ENCODE measurements around the gene TOMM34.

Gene TOMM34

DNA sequence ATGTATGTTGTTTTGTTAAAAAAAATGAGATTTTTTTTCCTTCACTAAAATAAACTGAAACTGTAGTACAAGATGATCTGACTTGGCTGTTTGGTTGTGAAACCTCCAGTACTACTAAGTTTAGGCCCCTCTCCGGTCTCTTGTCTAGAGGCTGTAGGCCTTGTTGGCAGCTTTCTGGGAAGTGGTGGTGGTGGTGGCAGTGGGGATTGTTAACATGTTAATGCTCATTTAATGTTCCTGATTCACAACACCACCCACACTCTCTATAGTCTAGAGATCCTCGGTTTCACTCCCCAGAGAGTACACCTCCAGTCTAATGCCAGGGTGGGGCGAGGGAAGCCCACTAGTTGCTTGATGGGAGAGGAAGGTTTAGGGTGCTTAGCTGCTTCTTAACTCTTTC, 30.2 kb upstream of the TOMM34 start:
- no peak for DNase-seq (ENCODE audit: low read depth)
- TF ChIP-seq, protein P1, sequence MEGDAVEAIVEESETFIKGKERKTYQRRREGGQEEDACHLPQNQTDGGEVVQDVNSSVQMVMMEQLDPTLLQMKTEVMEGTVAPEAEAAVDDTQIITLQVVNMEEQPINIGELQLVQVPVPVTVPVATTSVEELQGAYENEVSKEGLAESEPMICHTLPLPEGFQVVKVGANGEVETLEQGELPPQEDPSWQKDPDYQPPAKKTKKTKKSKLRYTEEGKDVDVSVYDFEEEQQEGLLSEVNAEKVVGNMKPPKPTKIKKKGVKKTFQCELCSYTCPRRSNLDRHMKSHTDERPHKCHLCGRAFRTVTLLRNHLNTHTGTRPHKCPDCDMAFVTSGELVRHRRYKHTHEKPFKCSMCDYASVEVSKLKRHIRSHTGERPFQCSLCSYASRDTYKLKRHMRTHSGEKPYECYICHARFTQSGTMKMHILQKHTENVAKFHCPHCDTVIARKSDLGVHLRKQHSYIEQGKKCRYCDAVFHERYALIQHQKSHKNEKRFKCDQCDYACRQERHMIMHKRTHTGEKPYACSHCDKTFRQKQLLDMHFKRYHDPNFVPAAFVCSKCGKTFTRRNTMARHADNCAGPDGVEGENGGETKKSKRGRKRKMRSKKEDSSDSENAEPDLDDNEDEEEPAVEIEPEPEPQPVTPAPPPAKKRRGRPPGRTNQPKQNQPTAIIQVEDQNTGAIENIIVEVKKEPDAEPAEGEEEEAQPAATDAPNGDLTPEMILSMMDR (IDR thresholded peaks at IDR 0.05; ENCODE audit: control insufficient read depth, extremely low read depth, insufficient read depth): no peak
- H3K4me3 ChIP-seq (ENCODE audit: low read depth, low read length): no peak overlapping the region

DNA sequence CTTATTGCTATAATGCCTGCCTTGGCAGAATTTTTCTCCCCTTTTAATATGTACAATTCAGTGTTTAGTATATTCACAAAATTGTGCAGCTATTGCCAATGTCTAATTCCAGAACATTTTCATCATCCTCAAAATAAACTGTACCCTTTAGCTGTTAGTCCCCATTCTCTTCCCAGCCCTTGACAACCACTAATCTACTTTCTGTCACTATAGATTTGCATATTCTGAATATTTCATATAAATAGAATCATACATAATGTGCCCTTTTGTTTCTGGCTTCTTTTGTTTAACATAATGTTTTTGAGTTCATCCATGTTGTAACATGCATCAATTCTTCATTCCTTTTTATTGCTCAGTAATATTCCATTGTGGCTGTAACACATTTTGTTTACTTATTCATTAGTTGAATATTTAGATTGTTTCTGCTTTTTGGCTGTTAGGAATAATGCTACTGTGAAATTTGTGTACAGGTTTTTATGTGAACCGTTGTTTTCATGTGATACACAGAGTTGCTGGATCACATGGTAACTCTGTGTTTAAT, 28.5 kb upstream of the TOMM34 start:
- H3K4me3 ChIP-seq (ENCODE audit: low read depth, low read length): no peak overlapping the region
- TF ChIP-seq, protein P1 (IDR thresholded peaks at IDR 0.05; ENCODE audit: control insufficient read depth, extremely low read depth, insufficient read depth): no peak
- DNase-seq (ENCODE audit: low read depth): no peak

DNA sequence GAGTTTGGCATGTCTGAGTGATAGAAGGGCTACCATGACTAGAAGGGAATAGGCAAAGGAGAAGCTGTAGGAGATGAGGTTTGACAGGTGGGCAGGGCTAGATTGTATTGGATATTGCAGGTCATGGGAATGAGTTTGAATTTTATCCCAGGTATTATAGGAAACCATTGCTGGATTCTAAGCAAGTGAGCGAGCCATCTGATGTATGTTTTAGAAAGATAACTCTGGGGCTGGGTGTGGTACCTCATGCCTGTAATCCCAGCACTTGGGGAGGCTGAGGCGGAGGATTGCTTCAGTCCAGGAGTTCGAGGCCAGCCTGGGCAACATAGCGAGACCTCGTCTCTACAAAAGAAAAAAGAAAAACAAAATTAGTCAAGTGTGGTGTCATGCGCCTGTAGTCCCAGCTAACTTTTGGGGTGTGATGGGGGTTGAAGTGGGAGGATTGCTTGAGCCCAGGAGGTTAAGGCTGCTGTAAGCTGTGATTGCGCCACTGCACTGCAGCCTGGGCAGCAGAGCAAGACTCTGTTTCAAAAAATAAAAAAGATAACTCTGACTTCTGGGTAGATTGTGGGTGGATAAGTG, 23.0 kb upstream of the TOMM34 start:
- DNase-seq (ENCODE audit: low read depth): no peak
- no peak overlapping the region for H3K4me3 ChIP-seq (ENCODE audit: low read depth, low read length)
- TF ChIP-seq, protein P1 (IDR thresholded peaks at IDR 0.05; ENCODE audit: control insufficient read depth, extremely low read depth, insufficient read depth): no peak

DNA sequence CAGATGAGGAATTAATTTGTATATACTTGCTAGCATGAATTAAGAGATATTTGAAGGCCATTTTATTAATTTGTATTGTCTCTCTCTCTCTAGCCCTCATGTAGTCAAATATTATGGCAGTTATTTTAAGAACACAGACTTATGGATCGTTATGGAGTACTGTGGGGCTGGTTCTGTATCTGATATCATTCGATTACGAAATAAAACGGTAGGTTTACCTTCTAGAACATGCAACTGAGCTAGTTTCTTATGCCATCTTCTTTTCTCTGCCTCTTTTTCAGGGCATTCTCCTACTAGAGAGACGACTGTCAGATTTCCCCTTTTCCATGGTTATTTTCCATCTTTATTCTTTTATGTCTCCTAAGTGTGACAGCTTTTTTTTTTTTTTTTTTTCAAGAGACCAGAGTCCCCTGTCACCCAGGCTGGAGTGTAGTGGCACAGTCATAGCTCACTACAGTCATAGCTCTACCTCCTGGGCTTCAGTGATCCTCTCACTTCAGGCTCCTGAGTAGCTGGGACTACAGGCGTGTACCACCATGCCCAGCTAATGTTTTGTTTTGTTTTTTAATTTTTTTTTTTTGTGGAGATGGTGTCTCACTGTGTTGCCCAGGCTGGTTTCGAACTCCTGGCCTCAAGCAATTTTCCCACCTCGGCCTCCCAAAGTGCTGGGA, 21.7 kb upstream of the TOMM34 start:
- H3K4me3 ChIP-seq (ENCODE audit: low read depth, low read length): no peak overlapping the region
- no peak for DNase-seq (ENCODE audit: low read depth)
- TF ChIP-seq, protein P1 (IDR thresholded peaks at IDR 0.05; ENCODE audit: control insufficient read depth, extremely low read depth, insufficient read depth): no peak

DNA sequence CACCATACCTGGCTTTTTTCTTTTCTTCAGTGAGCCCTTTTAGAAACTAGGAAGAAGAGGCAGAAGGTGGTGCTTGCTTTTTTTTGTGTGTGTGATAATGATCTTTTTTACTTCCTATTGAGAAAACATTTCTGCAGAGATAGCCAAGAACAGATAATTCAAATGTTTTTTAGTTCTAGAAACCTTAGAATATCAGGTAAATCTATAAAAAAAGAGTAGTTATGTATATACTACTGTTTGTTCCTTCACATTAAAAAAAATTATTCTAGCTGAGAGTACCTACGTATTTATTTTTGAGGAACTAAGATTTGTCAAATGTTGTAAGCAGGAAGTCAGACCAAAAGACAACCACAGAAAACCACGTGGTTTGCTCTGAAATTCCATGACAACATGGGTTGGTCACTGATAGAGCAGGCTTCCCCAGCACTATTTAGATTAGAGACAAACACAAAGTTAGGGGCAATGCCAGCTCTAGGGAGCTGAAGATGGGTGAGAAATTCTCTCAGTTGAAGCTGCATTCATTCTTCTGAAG, 19.0 kb upstream of the TOMM34 start:
- no peak for DNase-seq (ENCODE audit: low read depth)
- H3K4me3 ChIP-seq (ENCODE audit: low read depth, low read length): no peak overlapping the region; the same call in 1 of the 2 replicates
- TF ChIP-seq, protein P1 (IDR thresholded peaks at IDR 0.05; ENCODE audit: control insufficient read depth, extremely low read depth, insufficient read depth): no peak

DNA sequence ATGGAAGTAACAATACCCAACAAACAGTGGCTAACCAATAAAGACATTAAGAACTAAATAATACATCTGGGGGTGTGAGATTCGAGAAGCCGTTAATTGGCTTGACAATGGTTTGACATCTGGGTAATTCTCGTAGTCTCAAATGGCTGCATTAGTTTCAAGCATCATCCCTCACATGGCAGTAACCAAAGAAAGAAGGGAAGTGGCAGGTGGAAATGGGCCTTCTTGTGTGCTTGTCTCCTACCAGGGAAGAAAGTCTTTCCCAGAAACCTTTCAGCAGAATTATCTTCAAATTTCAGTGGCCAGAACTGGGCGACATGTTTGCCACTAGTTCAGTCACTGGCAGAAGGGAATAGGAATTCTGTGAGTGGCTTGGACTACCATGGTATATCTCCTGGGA, 16.5 kb upstream of the TOMM34 start:
- H3K4me3 ChIP-seq (ENCODE audit: low read depth, low read length): no peak overlapping the region
- TF ChIP-seq, protein P1 (IDR thresholded peaks at IDR 0.05; ENCODE audit: control insufficient read depth, extremely low read depth, insufficient read depth): no peak
- DNase-seq (ENCODE audit: low read depth): no peak

All from LNCaP clone FGC (cell line).